Activated CD8-positive, alpha-beta memory T cell treated with anti-CD3 and anti-CD28 coated beads for 48 hours (primary cell): ENCODE data around the gene PSMB8.

Experiments
- DNase-seq, 3 experiments: peaks; one replicate each; pipeline ENCODE4 v3.0.0-alpha.2; 2020; ENCODE audit warnings: low read depth in 2 of 3, low spot score in 2 of 3

The PSMB8 gene

DNA sequence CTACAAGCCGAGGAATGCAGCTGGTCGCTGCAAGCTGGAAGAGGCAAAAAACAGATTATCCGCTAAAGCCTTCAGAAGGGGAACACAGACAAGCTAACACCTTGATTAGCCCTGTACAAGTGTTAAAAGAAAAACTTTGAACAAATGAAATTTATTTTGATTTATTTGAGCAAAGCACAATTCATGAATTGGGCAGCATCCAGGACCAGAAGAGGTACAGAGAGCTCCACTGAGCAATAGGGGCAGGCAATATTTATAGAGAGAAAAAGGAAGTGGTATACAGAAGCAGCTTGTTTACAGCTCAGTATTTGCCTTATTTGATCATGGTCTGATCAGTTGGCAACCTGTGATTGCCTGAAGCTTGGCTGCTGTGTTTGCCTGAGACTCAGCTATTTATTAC lies 44.7 kb downstream of the PSMB8 start:
- no peak for DNase-seq

GRCh38 chr6:32796848-32797776 lies 46.7 kb downstream of the PSMB8 start:
- DNase-seq: peak; percentile 32 to 82 (median 80)

DNA sequence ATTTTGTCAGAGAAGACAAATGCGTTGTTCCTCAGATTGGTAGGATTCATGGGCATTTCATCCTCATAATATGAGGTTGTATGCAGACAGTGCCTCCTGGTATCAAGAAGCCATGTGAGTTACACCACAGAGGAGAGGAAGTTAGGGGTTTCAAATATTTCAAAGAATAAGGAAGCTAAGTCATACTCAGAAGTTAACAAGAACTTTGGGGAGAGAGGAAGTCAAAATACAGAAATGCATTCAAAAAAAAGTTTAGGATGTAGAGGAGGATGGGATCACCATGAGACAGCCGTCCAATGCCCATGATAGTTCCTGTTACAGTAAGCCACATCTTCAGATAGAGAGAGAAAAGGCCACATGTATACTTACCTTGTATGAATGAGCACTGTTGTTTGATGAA lies 49.3 kb downstream of the PSMB8 start:
- DNase-seq: no peak

DNA sequence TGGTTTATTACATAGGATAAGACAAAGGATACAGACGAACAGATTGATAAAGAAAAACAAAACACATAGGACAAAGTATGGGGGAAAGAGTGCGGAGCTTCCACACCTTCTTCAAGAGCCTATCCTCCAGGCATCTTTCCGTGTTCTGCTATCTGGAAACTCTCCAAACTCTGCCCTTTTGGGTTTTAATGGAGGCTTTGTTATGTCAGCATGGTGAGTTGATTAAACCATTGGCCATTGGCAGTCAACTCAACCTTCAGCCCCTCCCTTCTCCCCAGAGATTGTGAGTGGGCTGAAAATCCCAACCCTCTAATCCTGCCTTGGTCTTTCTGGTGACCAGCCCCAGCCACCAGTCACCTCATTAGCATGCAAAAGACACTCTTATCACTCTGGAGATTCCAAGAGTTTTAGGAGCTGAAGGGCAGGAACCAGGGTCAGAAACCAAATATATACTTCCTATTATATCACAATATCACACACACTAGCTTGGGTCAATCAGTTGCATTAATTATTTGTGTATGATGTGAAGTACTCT lies 50.9 kb downstream of the PSMB8 start:
- DNase-seq: no peak
